ENCODE results near the gene ADGRD2. TPM values are rescaled to one million over a fixed set of nuclear protein-coding genes. Genes with fewer than 3 reads are reported as not detected.

The ADGRD2 gene
- total RNA-seq, 2 donors from 2014 or later, result not detected

GRCh38 chr9:124505006-124505900 is 55.0 kb downstream of the ADGRD2 start:
- no peak for ATAC-seq (ENCODE audit: insufficient number of reproducible peaks, low FRiP score, low read depth)
- Histone ChIP-seq H3K4me1 (ENCODE audit: control insufficient read depth in 1 of 2, low read depth in 2 of 2) (peaks cover 8 to 12% of the 10 kb centered on the region in 2 donors), H3K4me3 (no peak overlapping the region), H3K27ac (no peak overlapping the region), H3K36me3 (no peaks in the 10 kb centered on the region), H3K27me3 (replicated peaks; ENCODE audit: insufficient read depth) (peaks cover 6% of the 10 kb centered on the region), H3K9me3 (no peaks in the 10 kb centered on the region)
- TF ChIP-seq, protein P1, sequence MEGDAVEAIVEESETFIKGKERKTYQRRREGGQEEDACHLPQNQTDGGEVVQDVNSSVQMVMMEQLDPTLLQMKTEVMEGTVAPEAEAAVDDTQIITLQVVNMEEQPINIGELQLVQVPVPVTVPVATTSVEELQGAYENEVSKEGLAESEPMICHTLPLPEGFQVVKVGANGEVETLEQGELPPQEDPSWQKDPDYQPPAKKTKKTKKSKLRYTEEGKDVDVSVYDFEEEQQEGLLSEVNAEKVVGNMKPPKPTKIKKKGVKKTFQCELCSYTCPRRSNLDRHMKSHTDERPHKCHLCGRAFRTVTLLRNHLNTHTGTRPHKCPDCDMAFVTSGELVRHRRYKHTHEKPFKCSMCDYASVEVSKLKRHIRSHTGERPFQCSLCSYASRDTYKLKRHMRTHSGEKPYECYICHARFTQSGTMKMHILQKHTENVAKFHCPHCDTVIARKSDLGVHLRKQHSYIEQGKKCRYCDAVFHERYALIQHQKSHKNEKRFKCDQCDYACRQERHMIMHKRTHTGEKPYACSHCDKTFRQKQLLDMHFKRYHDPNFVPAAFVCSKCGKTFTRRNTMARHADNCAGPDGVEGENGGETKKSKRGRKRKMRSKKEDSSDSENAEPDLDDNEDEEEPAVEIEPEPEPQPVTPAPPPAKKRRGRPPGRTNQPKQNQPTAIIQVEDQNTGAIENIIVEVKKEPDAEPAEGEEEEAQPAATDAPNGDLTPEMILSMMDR (IDR thresholded peaks at IDR 0.05), result no peak
- no peak for DNase-seq (ENCODE audit: low spot score)

DNA sequence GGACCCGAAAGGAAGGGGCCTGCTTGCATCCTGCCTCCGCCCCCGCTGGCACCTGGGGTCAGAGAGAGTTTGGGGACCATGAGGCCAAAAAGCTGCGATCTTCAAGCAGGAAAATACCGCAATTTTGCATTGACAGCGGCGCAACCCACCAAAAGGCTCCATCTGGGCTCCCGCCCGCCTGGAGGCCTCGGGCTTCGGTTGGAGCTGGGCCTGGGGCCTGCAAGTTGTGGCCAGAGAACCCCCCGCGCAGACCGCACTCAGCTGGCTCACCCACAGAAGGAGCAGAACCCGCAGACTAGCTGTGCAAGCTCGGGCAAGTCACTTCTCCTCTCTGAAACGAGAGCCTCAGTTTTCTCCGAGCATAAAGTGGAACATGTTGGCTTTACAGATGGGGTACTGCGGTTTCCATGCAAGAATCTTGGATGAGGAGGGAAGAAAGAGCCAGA is 55.7 kb downstream of the ADGRD2 start:
- no peak for ATAC-seq (ENCODE audit: insufficient number of reproducible peaks, low FRiP score, low read depth)
- no peak for DNase-seq (ENCODE audit: low spot score)
- TF ChIP-seq, protein P1 (IDR thresholded peaks at IDR 0.05), result no peak
- Histone ChIP-seq H3K9me3 (no peaks in the 10 kb centered on the region), H3K4me3 (no peak overlapping the region), H3K4me1 (ENCODE audit: control insufficient read depth in 1 of 2, low read depth in 2 of 2) (peaks cover 8 to 12% of the 10 kb centered on the region in 2 donors), H3K27ac (no peak overlapping the region), H3K36me3 (no peaks in the 10 kb centered on the region), H3K27me3 (replicated peaks; ENCODE audit: insufficient read depth) (peaks cover 6% of the 10 kb centered on the region)

GRCh38 chr9:124506433-124506832 is 56.2 kb downstream of the ADGRD2 start:
- Histone ChIP-seq H3K9me3 (no peaks in the 10 kb centered on the region), H3K36me3 (no peaks in the 10 kb centered on the region), H3K27ac (no peak overlapping the region), H3K4me3 (no peak overlapping the region), H3K4me1 (ENCODE audit: control insufficient read depth in 1 of 2, low read depth in 2 of 2) (peaks cover 8 to 12% of the 10 kb centered on the region in 2 donors), H3K27me3 (replicated peaks; ENCODE audit: insufficient read depth) (peaks cover 6% of the 10 kb centered on the region)
- TF ChIP-seq, protein P1 (IDR thresholded peaks at IDR 0.05), result no peak
- ATAC-seq (ENCODE audit: insufficient number of reproducible peaks, low FRiP score, low read depth), result no peak
- DNase-seq (ENCODE audit: low spot score), result no peak

- TF ChIP-seq, protein P1 (IDR thresholded peaks at IDR 0.05), result no peak
- peaks cover 6% of the 10 kb centered on the region for H3K27me3 ChIP-seq (replicated peaks; ENCODE audit: insufficient read depth)
- peaks cover 8 to 12% of the 10 kb centered on the region in 2 donors for H3K4me1 ChIP-seq (ENCODE audit: control insufficient read depth in 1 of 2, low read depth in 2 of 2)
- no peak for DNase-seq (ENCODE audit: low spot score)
- no peaks in the 10 kb centered on the region for H3K9me3 ChIP-seq
- H3K27ac ChIP-seq, result no peak within 1 kb of the TSS
- H3K36me3 ChIP-seq, result no peaks in the 10 kb centered on the region
- no peak for ATAC-seq (ENCODE audit: insufficient number of reproducible peaks, low FRiP score, low read depth)
- no peak within 1 kb of the TSS for H3K4me3 ChIP-seq
These were observed 57.0 kb downstream of the ADGRD2 start, which contains the start of gene NR5A1 for GRCh38 chr9:124506931-124507879. Gene NR5A1 (minus strand): TSS chr9:124507399. CDS start chr9:124503395, 4,004 bp downstream.

Data from thoracic aorta (tissue), 2 donors.